ENCODE data around the gene XRN1.

XRN1 gene

GRCh38 chr3:142259359-142259758 is 188.5 kb downstream of the XRN1 start:
- DNase-seq: no peak

DNA sequence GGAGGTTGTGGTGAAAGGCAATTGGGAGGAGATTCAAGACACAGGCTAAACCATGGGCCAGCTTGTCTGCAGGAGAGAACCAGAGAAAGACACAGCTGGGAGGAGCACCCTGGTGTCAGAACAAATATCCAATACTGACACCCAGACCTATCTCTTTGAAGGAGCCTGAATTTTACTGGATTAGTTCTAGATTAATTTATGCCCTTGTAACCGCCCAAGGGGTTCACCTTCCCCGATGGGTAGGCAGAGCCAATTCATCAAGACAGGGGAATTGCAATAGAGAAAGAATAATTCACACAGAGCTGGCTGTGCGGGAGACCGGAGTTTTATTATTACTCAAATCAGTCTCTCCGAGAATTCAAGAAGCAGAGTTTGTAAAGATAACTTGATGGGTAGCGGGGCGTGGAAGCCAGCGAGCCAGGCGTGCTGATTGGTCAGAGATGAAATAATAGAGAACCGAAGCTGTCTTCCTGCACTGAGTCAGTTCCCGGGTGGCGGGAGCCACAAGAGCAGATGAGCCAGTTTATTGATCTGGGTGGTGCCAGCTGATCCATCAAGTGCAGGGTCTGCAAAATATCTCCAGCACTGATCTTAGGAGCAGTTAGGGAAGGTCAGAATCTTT is 191.0 kb downstream of the XRN1 start:
- no peak for DNase-seq
